Measurements from ENCODE around the gene CP. TPM values are rescaled to one million over a fixed set of nuclear protein-coding genes. Genes with fewer than 3 reads are reported as not detected.

The CP gene
- total RNA-seq, 1 experiment from 2014 or later: 5.8 TPM

GRCh38 chr3:149266736-149267135, 45.1 kb upstream of the CP start:
- in situ Hi-C loops (cut with HindIII; ENCODE audit: low pct_unique_long_range_greater_than_20kb, low sequenced_read_pairs) (no loop called here), intact Hi-C loops (cut with micrococcal nuclease; ENCODE audit: unreplicated experiment) (no loop called here)
- H3K4me3 ChIP-seq (ENCODE audit: low read depth in 2 of 2, low read length in 2 of 2): no peak overlapping the region
- TF ChIP-seq SIN3A (IDR thresholded peaks at IDR 0.05; ENCODE audit: borderline replicate concordance, insufficient read depth, low read depth, low read length): no peak
- peak overlapping the region; percentile 12; the same call in 1 of the 2 replicates for H3K27ac ChIP-seq (ENCODE audit: low read length)
- ChIA-PET CTCF (no interaction called here), POLR2A (no interaction called here)
- ATAC-seq: no peak
- DNase-seq (ENCODE audit: low read depth, low spot score): no peak
- no TSS peak for BruUV-seq (replicated peaks)
- no peaks in the 10 kb centered on the region for H3K27me3 ChIP-seq (ENCODE audit: control insufficient read depth, insufficient read depth, low read length)
- no peaks in the 10 kb centered on the region; the same call in 1 of the 2 replicates for H3K9me3 ChIP-seq (ENCODE audit: control insufficient read depth, insufficient read depth, low read depth, low read length)
- no peaks in the 10 kb centered on the region for H3K36me3 ChIP-seq (ENCODE audit: control insufficient read depth, insufficient read depth, low read length)
- no peaks in the 10 kb centered on the region for H3K4me1 ChIP-seq (ENCODE audit: control insufficient read depth, insufficient read depth, low read length)

- ChIA-PET POLR2A (no interaction called here), CTCF (interaction anchor here (0.6 kb wide), 1 partner anchor 68 kb away, joined by 3 read pairs; no protein-coding TSS in a partner anchor)
- DNase-seq (ENCODE audit: low read depth, low spot score) (no peak), ATAC-seq (no peak)
- no peaks in the 10 kb centered on the region for H3K27me3 ChIP-seq (ENCODE audit: control insufficient read depth, insufficient read depth, low read length)
- TF ChIP-seq SIN3A (IDR thresholded peaks at IDR 0.05; ENCODE audit: borderline replicate concordance, insufficient read depth, low read depth, low read length) (no peak), CTCF (IDR thresholded peaks at IDR 0.05) (no peak), REST (IDR thresholded peaks at IDR 0.05; ENCODE audit: insufficient read depth in 1 of 2, low read depth in 2 of 2, low read length in 1 of 2) (no peak), POLR2AphosphoS5 (IDR thresholded peaks at IDR 0.05; ENCODE audit: low read depth, low read length) (no peak), TCF7L2 (IDR thresholded peaks at IDR 0.05; ENCODE audit: low read depth, low read length) (no peak)
- in situ Hi-C loops (cut with HindIII; ENCODE audit: low pct_unique_long_range_greater_than_20kb, low sequenced_read_pairs) (no loop called here), intact Hi-C loops (cut with micrococcal nuclease; ENCODE audit: unreplicated experiment) (no loop called here)
- H3K27ac ChIP-seq (ENCODE audit: low read length): no peak overlapping the region
- no peak overlapping the region for H3K4me3 ChIP-seq (ENCODE audit: low read depth in 2 of 2, low read length in 2 of 2)
- no TSS peak for BruUV-seq (replicated peaks)
- H3K36me3 ChIP-seq (ENCODE audit: control insufficient read depth, insufficient read depth, low read length): no peaks in the 10 kb centered on the region
- no peaks in the 10 kb centered on the region for H3K4me1 ChIP-seq (ENCODE audit: control insufficient read depth, insufficient read depth, low read length)
- no peaks in the 10 kb centered on the region for H3K9me3 ChIP-seq (ENCODE audit: control insufficient read depth, insufficient read depth, low read depth, low read length)
Measured at GRCh38 chr3:149263856-149264255, 42.2 kb upstream of the CP start.

- no peaks in the 10 kb centered on the region for H3K4me1 ChIP-seq (ENCODE audit: control insufficient read depth, insufficient read depth, low read length)
- no peaks in the 10 kb centered on the region for H3K27me3 ChIP-seq (ENCODE audit: control insufficient read depth, insufficient read depth, low read length)
- no peaks in the 10 kb centered on the region for H3K9me3 ChIP-seq (ENCODE audit: control insufficient read depth, insufficient read depth, low read depth, low read length)
- intact Hi-C loops (cut with micrococcal nuclease; ENCODE audit: unreplicated experiment): loop anchor here (5.0 kb wide), 1 partner anchor 76 kb away; no protein-coding TSS in a partner anchor
- no peak overlapping the region for H3K4me3 ChIP-seq (ENCODE audit: low read depth in 2 of 2, low read length in 2 of 2)
- H3K27ac ChIP-seq (ENCODE audit: low read length): no peak overlapping the region; the same call in 1 of the 2 replicates
- DNase-seq (ENCODE audit: low read depth, low spot score): no peak
- ATAC-seq: peak; percentile 42; the same call in 1 of the 2 replicates
- CTCF ChIA-PET: no interaction called here
- BruUV-seq (replicated peaks): no TSS peak
- in situ Hi-C loops (cut with HindIII; ENCODE audit: low pct_unique_long_range_greater_than_20kb, low sequenced_read_pairs): no loop called here
- TF ChIP-seq CTCF (IDR thresholded peaks at IDR 0.05): no peak
- TF ChIP-seq POLR2AphosphoS5 (IDR thresholded peaks at IDR 0.05; ENCODE audit: low read depth, low read length): no peak
- TF ChIP-seq REST (IDR thresholded peaks at IDR 0.05; ENCODE audit: insufficient read depth in 1 of 2, low read depth in 2 of 2, low read length in 1 of 2): no peak
- no peaks in the 10 kb centered on the region for H3K36me3 ChIP-seq (ENCODE audit: control insufficient read depth, insufficient read depth, low read length)
- POLR2A ChIA-PET: no interaction called here
Measured at GRCh38 chr3:149258714-149259113, 37.1 kb upstream of the CP start.
